GM18867 (cell line): Measurements from ENCODE around the gene BBS1.
"Not testable (repeated sequence)": the region's sequence is repeated elsewhere in the genome, so short reads cannot be mapped to it uniquely, and the experiment has no call there.

Source experiments
- ATAC-seq: cut with Tn5 transposase; IDR thresholded peaks from one replicate; pipeline ENCODE4 v1.9.1; 2021; ENCODE audit warnings: mild to moderate bottlenecking, moderate library complexity; ENCODE audit not compliant: unreplicated experiment

BBS1 gene

GRCh38 chr11:66510271-66510989 lies at the start of gene BBS1:
TSS of gene BBS1 (plus strand) at chr11:66510635. CDS start at chr11:66510660, 25 bp downstream.
- ATAC-seq: peak; percentile 92

DNA sequence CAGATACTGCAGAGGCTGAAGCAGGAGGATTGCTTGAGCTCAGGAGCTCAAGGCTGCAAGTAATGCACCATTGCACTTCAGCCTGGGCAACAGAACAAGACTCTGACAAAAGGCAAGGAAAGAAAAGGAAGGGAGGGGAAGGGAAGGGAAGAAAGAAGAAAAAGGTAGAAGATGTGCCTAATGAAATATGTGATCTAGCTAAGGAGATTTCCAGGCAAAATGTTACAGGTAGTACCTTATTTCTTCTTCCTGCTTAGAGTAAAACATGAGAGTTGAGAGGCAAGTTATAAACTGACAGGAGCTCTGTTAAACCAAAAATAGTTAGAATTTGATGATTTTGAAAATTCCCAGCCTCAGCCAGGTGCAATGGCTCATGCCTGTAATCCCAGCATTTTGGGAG lies 48.4 kb upstream of the BBS1 start:
- ATAC-seq: no peak

DNA sequence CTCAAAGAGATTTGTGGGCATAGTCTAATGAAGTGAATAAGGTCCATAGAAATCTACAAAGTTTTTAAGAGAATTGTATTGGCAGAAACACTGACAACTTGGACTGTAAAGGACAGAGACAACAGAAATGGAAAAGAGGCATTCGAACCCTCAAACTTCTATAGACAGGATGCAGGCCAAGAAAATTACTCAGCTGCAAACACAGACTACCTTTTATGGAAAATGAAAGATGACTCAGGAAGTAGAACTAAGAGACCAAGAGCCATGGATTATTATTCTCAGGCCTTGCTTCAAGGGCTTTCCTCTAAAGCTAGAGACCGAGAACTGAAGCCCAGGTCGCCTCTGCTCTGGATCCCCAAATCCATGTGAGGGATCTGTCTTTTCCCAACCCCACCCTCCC lies 47.5 kb upstream of the BBS1 start:
- no peak for ATAC-seq

DNA sequence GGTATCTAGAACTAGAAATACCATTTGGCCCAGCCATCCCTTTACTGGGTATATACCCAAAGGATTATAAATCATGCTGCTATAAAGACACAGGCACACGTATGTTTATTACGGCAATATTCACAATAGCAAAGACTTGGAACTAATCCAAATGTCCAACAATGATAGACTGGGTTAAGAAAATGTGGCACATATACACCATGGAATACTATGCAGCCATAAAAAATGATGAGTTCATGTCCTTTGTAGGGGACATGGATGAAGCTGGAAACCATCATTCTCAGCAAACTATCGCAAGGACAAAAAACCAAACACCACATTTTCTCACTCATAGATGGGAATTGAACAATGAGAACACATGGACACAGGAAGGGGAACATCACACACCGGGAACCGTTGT lies 46.3 kb upstream of the BBS1 start:
- ATAC-seq: not testable (repeated sequence)

- no peak for ATAC-seq
These were observed 45.5 kb upstream of the BBS1 start for GRCh38 chr11:66464916-66465315.

GRCh38 chr11:66465373-66466224 lies 44.8 kb upstream of the BBS1 start:
- ATAC-seq: no peak

- peak; percentile 82 for ATAC-seq
These were observed 44.0 kb upstream of the BBS1 start, which contains the start of gene PELI3 for GRCh38 chr11:66466225-66467033. TSS of gene PELI3 (plus strand) at chr11:66466905. CDS start at chr11:66468129, 1,224 bp downstream.

DNA sequence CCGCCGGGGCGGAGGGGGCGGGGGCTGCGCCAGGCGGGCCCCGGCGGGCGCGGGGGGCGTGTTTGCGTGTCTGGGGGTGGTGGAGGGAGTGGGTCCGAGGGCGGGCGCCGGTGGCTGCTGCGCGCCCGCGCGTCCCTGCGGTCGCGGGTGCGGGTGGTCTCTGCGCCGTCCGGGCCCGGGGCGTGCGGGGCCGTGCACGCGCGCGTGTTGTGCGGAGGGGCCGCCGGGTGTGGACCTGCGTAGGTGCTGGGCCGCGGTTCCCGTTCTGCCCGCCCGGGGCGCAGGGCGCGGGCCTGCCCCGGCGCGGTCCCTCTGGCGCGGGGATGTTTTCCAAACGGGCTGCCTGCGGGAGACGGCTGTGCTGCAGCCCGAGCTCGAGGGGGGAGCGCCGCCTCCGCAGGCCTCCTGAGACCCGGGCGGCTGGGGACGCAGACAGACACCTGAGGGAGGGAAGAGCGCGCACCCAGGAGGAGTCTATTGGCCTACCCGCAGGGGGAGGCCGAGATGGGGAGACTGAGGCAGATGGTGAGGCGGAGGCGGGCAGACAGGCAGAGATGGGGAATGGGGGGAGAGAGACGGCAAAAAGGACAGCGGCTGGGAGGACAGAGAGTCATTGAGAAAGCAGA lies 43.3 kb upstream of the BBS1 start:
- peak; percentile 36 for ATAC-seq

GRCh38 chr11:66467756-66468155 lies 42.7 kb upstream of the BBS1 start:
- no peak for ATAC-seq

GRCh38 chr11:66468691-66469090 lies 41.7 kb upstream of the BBS1 start:
- no peak for ATAC-seq

DNA sequence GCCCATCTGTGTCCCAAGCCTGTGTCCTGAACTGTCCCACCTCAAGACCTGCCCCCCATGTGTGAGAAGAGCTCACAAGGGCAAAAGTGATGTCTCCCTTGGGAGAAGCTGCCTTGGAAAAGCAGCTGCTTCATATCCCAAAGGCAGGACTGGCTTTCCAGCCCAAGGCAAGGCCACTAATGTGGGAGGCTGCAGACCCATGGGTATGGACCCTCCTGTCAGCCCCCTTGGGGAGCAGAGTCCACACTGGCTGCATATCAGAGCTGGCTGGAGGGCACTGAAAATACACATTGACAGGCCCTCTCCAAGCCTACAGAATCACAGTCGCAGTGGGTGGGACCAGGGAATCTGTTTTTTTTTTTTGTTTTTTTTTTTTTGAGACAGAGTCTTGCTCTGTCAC lies 41.0 kb upstream of the BBS1 start:
- no peak for ATAC-seq

DNA sequence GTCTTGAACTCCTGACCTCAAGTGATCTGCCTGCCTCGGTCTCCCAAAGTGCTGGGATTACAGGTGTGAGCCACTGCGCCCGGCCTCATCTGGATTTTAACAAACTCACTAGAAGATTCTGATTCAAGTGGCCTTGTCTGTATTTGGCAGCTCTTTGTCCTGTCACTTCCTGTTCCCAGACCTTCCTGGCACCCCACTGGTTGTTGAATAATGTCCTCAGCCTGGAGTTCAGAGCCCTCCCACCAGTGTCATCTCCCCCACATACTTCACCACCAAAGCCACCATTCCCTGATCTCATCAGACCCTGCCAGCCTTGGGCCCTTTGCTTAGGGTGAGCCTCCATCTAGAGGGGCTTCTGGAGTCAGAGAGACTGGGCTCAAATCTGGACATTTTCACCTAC lies 40.4 kb upstream of the BBS1 start:
- no peak for ATAC-seq

DNA sequence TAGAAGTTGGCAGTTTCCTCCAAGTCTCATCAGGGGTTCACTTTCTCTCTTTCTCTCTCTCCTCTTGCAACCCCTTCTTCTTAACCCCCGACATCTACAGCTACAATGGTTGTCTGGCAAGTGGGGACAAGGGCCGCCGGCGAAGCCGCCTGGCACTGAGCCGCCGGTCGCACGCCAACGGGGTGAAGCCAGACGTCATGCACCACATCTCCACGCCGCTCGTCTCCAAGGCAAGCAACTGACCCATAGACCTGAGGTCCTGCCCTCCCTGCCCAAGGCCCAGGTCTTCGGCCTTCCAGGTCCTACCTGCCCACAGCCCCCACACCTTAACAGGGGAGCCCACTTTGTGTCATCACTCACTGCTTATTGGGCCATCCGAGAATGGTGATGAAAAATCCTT lies 39.3 kb upstream of the BBS1 start:
- ATAC-seq: no peak

DNA sequence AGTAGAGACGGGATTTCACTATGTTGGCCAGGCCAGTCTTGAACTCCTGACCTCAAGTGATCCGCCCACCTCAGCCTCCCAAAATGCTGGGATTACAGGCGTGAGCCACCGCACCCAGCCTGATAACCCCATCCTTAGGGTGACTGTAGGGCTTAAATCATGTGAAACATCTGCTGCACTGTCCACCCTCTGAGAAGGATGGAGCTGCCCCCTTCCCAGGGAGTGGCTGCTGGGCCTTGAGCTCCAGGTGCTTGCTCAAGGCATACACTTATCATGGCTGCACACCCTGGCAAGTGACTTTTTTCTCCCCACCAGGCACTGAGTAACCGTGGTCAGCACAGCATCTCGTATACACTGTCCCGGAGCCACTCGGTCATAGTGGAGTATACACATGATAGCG lies 38.4 kb upstream of the BBS1 start:
- ATAC-seq: no peak

- no peak for ATAC-seq
These were observed 37.3 kb upstream of the BBS1 start for GRCh38 chr11:66473167-66473566.

GRCh38 chr11:66473608-66474515 lies 36.6 kb upstream of the BBS1 start:
- no peak for ATAC-seq

DNA sequence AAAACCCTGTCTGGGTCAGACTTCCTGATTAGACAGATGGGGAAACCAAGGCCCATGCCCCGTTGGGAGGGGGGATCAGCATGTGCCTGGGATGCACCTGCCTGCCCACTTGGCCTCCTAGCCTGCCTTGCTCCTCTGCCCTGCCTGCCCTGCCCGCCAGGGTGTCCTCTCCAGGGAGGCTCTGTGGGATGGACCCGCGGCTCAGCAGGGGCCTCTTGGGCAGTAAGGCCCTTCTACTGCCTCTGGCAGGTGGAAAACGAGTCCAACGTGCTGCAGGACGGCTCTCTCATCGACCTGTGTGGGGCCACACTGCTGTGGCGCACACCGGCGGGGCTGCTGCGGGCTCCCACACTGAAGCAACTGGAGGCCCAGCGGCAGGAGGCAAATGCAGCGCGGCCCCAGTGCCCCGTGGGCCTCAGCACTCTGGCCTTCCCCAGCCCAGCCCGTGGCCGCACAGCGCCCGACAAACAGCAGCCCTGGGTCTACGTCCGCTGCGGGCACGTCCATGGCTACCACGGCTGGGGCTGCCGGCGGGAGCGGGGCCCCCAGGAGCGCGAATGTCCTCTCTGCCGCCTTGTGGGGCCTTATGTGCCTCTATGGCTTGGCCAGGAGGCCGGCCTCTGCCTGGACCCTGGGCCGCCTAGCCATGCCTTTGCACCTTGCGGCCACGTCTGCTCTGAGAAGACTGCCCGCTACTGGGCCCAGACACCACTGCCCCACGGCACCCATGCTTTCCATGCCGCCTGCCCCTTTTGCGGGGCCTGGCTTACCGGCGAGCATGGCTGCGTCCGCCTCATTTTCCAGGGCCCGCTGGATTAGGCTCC lies 34.9 kb upstream of the BBS1 start:
- ATAC-seq: no peak

DNA sequence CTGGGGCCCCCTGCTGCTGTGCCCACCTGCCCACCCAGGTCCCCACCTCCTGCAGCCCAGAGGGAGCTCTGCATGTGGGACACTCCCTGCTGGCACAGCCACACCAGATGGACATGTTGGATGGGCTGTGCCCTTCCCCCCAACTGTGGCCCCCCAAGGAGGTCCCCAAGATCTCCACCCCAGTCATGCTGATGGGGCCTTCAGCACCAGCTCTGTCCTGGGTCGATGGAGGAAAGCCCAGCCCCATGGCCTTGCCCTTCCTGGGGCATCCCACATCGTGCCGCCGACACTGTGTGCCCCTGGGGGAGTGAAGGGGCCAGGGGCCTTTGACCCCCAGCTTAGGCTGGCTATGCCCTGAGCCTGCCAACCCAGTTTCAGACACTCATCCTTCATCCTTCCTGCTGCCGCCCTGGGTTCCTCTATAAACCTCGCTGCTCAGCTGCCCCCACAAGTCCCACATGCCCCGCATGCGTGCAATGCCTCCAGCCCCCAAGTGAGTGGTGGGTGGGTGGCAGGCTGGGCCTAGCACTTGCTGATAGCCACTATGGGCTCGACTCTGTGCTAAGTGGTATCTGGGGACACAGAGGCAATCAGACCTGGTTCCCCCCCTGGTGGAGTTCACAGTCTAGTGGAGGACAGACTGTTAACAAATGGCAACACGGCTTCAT lies 34.1 kb upstream of the BBS1 start:
- ATAC-seq: no peak
